Erythroblast (primary cell): ENCODE results near the gene PDCD1LG2.

ENCODE experiments used
- GATA1 ChIP-seq: IDR thresholded peaks from 2 replicates; pipeline ENCODE4 v1.6.1; 2011; ENCODE audit warnings: low read depth, mild to moderate bottlenecking, control low read depth, low read length, moderate library complexity
- POLR2A ChIP-seq: IDR thresholded peaks from 2 replicates; pipeline ENCODE4 v1.6.1; 2011; ENCODE audit warnings: mild to moderate bottlenecking, low read length

GRCh38 chr9:5488221-5489008, 21.9 kb upstream of the PDCD1LG2 start:
- TF ChIP-seq POLR2A, result no peak
- TF ChIP-seq GATA1, result no peak
